H9 (cell line): ENCODE measurements around the gene DLGAP4. TPM values are rescaled to one million over a fixed set of nuclear protein-coding genes. Genes with fewer than 3 reads are reported as not detected.

ENCODE experiments used
- DNase-seq: peaks from one replicate; pipeline ENCODE4 v3.0.0-alpha.2; 2017
- H2AFZ ChIP-seq: one replicate; pipeline ENCODE4 v1.6.1; 2013; ENCODE audit warnings: mild to moderate bottlenecking, low read length, control low read depth, moderate library complexity
- H2AK5ac ChIP-seq: 2 replicates; pipeline ENCODE4 v1.6.1; 2013; ENCODE audit warnings: low read length, control low read depth, mixed read lengths; ENCODE audit not compliant: insufficient read length
- H2BK120ac ChIP-seq: one replicate; pipeline ENCODE4 v1.6.1; 2013; ENCODE audit warnings: low read depth, mild to moderate bottlenecking, low read length, control low read depth, inconsistent platforms; ENCODE audit not compliant: poor library complexity, severe bottlenecking
- H2BK12ac ChIP-seq: 2 replicates; pipeline ENCODE4 v1.6.1; 2013; ENCODE audit warnings: low read length, control low read depth, mixed read lengths, low read depth; ENCODE audit not compliant: insufficient read length
- H2BK15ac ChIP-seq: 2 replicates; pipeline ENCODE4 v1.6.1; 2013; ENCODE audit warnings: low read depth, low read length, control low read depth
- H2BK20ac ChIP-seq: one replicate; pipeline ENCODE4 v1.6.1; 2013; ENCODE audit warnings: low read depth, mild to moderate bottlenecking, low read length, control low read depth, inconsistent platforms; ENCODE audit not compliant: poor library complexity, severe bottlenecking
- H2BK5ac ChIP-seq: 2 replicates; pipeline ENCODE4 v1.6.1; 2013; ENCODE audit warnings: low read length, control low read depth, mixed read lengths; ENCODE audit not compliant: insufficient read length
- H3K14ac ChIP-seq: 2 replicates; pipeline ENCODE4 v1.6.1; 2013; ENCODE audit warnings: low read length, control low read depth; ENCODE audit not compliant: insufficient read depth
- H3K18ac ChIP-seq: 2 replicates; pipeline ENCODE4 v1.6.1; 2013; ENCODE audit warnings: low read depth, mild to moderate bottlenecking, mixed read lengths, low read length, control low read depth; ENCODE audit not compliant: insufficient read length
- H3K23ac ChIP-seq: 2 replicates; pipeline ENCODE4 v1.6.1; 2013; ENCODE audit warnings: low read length, control low read depth, mixed read lengths, low read depth; ENCODE audit not compliant: insufficient read length
- H3K23me2 ChIP-seq: 2 replicates; pipeline ENCODE4 v1.6.1; 2013; ENCODE audit warnings: low read depth, mild to moderate bottlenecking, mixed read lengths, low read length, control low read depth; ENCODE audit not compliant: insufficient read length, poor library complexity, severe bottlenecking
- H3K27ac ChIP-seq: 2 replicates; pipeline ENCODE4 v1.5.1; 2013; ENCODE audit warnings: low read length, control low read depth, mixed read lengths, low read depth; ENCODE audit not compliant: insufficient read length
- H3K27me3 ChIP-seq: 2 replicates; pipeline ENCODE4 v1.6.1; 2013; ENCODE audit warnings: low read length, control low read depth, inconsistent platforms; ENCODE audit not compliant: insufficient read depth
- H3K4ac ChIP-seq: 2 replicates; pipeline ENCODE4 v1.6.1; 2013; ENCODE audit warnings: low read depth, mild to moderate bottlenecking, control low read depth, inconsistent platforms, low read length, moderate library complexity
- H3K4me1 ChIP-seq: 2 replicates; pipeline ENCODE4 v1.6.1; 2013; ENCODE audit warnings: low read length, control low read depth, inconsistent platforms; ENCODE audit not compliant: insufficient read depth
- H3K4me2 ChIP-seq: 2 replicates; pipeline ENCODE4 v1.6.1; 2013; ENCODE audit warnings: low read length, control low read depth, mixed read lengths; ENCODE audit not compliant: insufficient read length, insufficient read depth
- H3K56ac ChIP-seq: 2 replicates; pipeline ENCODE4 v1.6.1; 2013; ENCODE audit warnings: low read depth, mild to moderate bottlenecking, mixed read lengths, low read length, control low read depth; ENCODE audit not compliant: insufficient read length
- H3K79me1 ChIP-seq: 2 replicates; pipeline ENCODE4 v1.6.1; 2013; ENCODE audit warnings: low read depth, mild to moderate bottlenecking, moderate library complexity, low read length, control low read depth, inconsistent platforms; ENCODE audit not compliant: insufficient read depth, poor library complexity, severe bottlenecking
- H3K79me2 ChIP-seq: 2 replicates; pipeline ENCODE4 v1.6.1; 2013; ENCODE audit warnings: low read length, control low read depth, inconsistent platforms; ENCODE audit not compliant: insufficient read depth
- H3K9ac ChIP-seq: 2 replicates; pipeline ENCODE4 v1.6.1; 2013; ENCODE audit warnings: low read length, control low read depth, mixed read lengths; ENCODE audit not compliant: insufficient read length; ENCODE audit errors: extremely low read depth
- H3K9me3 ChIP-seq: one replicate; pipeline ENCODE4 v1.6.1; 2013; ENCODE audit warnings: low read depth, low read length, inconsistent platforms; ENCODE audit not compliant: control insufficient read depth
- H3T11ph ChIP-seq: one replicate; pipeline ENCODE4 v1.6.1; 2013; ENCODE audit warnings: mild to moderate bottlenecking, low read length, control low read depth, inconsistent platforms
- H4K20me1 ChIP-seq: one replicate; pipeline ENCODE4 v1.6.1; 2013; ENCODE audit not compliant: control insufficient read depth, insufficient read length, insufficient read depth
- H4K5ac ChIP-seq: 2 replicates; pipeline ENCODE4 v1.6.1; 2013; ENCODE audit warnings: low read depth, mild to moderate bottlenecking, mixed read lengths, low read length, control low read depth; ENCODE audit not compliant: insufficient read length
- H4K8ac ChIP-seq: replicated peaks from 2 replicates; pipeline ENCODE4 v1.6.1; 2013; ENCODE audit warnings: low read length, control low read depth, mixed read lengths, low read depth; ENCODE audit not compliant: insufficient read length
- H4K91ac ChIP-seq: 2 replicates; pipeline ENCODE4 v1.6.1; 2013; ENCODE audit warnings: low read depth, mild to moderate bottlenecking, moderate library complexity, mixed read lengths, low read length, control low read depth; ENCODE audit not compliant: insufficient read length
- H3K27ac Mint-ChIP-seq, 3 experiments: 2 replicates in 2 of 3; 3 replicates in 1 of 3; pipeline ENCODE4 v1.8.0; 2020 to 2021; ENCODE audit warnings: mixed read lengths in 3 of 3, mild to moderate bottlenecking in 1 of 3, moderate library complexity in 1 of 3
- H3K27me3 Mint-ChIP-seq: 2 replicates; pipeline ENCODE4 v1.8.0; 2021; ENCODE audit warnings: low read depth, mild to moderate bottlenecking, moderate library complexity, mixed read lengths
- H3K36me3 Mint-ChIP-seq, 3 experiments: 2 replicates in 2 of 3; 3 replicates in 1 of 3; pipeline ENCODE4 v1.8.0; 2020 to 2021; ENCODE audit warnings: low read depth in 3 of 3, mixed read lengths in 3 of 3; ENCODE audit not compliant: insufficient read depth in 1 of 3
- H3K4me1 Mint-ChIP-seq, 2 experiments: 2 replicates each; pipeline ENCODE4 v1.8.0; 2020; ENCODE audit warnings: mixed read lengths in 2 of 2
- H3K4me3 Mint-ChIP-seq, 2 experiments: 2 replicates in 1 of 2; 3 replicates in 1 of 2; pipeline ENCODE4 v1.8.0; 2020 to 2021; ENCODE audit warnings: mild to moderate bottlenecking in 2 of 2, mixed read lengths in 2 of 2, moderate library complexity in 1 of 2
- H3K9me3 Mint-ChIP-seq, 2 experiments: 2 replicates in 1 of 2; 3 replicates in 1 of 2; pipeline ENCODE4 v1.8.0; 2020; ENCODE audit warnings: mild to moderate bottlenecking in 2 of 2, mixed read lengths in 2 of 2, moderate library complexity in 1 of 2
- CTCF ChIP-seq: fragments of 200-600 bp; sonication (generic); conservative IDR thresholded peaks from 3 replicates; pipeline ENCODE4 v1.8.0; 2021; ENCODE audit warnings: antibody characterized with exemption, mild to moderate bottlenecking
- WGBS: extraction: QIAGEN DNeasy Blood & Tissue Kit; methylation state at CpG from one replicate; pipeline ENCODE4 v1.1.7; 2013; ENCODE audit warnings: missing lambda C conversion rate, low lambda C conversion rate, mixed read lengths; ENCODE audit not compliant: insufficient read length; ENCODE audit errors: extremely low coverage; 5-methylcytosine and 5-hydroxymethylcytosine counted together
- total RNA-seq: library from RNA; stranded (reverse); gene quantifications from 2 replicates; pipeline ENCODE4 v1.2.1, GENCODE V29; 2021

The DLGAP4 gene
- total RNA-seq, 1 experiment from 2014 or later: 48.0 TPM

DNA sequence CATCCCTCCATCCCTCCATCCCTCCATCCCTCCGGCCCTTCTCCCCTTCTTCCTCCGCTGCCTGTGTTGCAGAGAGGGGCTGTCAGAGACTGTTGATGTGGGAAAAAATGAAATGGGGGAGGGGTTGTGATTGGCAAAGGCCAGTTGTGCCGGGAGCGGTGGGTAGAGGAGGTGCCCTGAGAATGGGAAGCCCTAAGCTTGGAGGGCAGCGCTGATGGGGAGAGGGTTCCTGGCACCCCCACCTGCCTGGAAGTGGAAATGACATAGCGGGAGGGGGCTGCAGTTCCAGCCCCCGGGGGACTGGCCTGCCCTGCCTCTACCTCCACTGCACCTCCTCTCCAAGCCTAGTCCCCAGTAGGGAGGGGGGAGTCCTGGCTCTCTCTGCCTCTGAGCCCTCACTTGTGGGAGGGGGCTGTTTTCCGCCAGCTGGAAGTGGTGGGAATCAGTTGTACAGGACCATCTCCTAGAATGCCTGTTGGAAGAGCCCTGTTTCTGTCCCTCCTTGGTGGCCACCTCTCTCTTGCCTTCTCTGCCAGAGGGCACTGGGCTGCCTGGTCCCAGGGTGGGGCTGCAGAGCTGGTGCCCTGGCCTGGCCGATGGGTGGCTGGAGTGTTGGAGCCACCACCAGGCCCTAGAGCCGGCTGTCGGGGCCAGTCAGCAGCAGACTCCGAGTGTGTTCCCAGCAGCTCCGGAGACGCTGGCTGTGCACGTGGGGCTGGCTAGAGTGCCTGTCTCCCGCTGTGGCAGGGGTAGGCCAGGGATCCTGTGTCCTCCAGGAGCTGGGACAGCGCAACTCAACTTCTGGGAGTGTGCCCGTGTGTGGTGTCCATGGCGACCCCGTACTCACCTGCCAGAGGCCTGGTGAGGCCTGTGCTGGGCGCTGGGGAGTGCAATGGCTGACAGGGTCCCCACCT, 1.5 kb downstream of the DLGAP4 start:
- Histone ChIP-seq H3K56ac (no peak overlapping the region), H3K4me1 (no peaks in the 10 kb centered on the region), H3K23ac (no peak overlapping the region), H4K91ac (no peak overlapping the region), H3K79me1 (no peaks in the 10 kb centered on the region), H2BK12ac (no peak overlapping the region), H3K9ac (no peak overlapping the region), H3K4ac (no peak overlapping the region), H2AFZ (no peak overlapping the region), H3K23me2 (peaks cover 11% of the 10 kb centered on the region), H2BK20ac (no peak overlapping the region), H3K18ac (no peak overlapping the region), H2BK15ac (no peak overlapping the region), H3K4me2 (peak overlapping the region; percentile 82), H2BK5ac (no peak overlapping the region), H3K14ac (no peak overlapping the region; the same call in 1 of the 2 replicates), H3K79me2 (no peaks in the 10 kb centered on the region), H4K5ac (no peak overlapping the region), H3K27me3 (peaks cover 5% of the 10 kb centered on the region; the same call in 1 of the 2 replicates), H4K8ac (no peak overlapping the region), H2AK5ac (no peak overlapping the region), H4K20me1 (peaks cover 3% of the 10 kb centered on the region), H3T11ph (no peak overlapping the region), H3K9me3 (no peaks in the 10 kb centered on the region), H3K27ac (no peak overlapping the region), H2BK120ac (no peak overlapping the region)
- TF ChIP-seq CTCF: no peak
- Mint-ChIP-seq H3K9me3 (no peaks in the 10 kb centered on the region), H3K27me3 (peaks cover 85% of the 10 kb centered on the region), H3K36me3 (no peaks in the 10 kb centered on the region), H3K4me1 (peaks cover 9 to 28% of the 10 kb centered on the region in 2 experiments), H3K4me3 (peak overlapping the region; percentile 58 to 87), H3K27ac (peak overlapping the region in 1 of 3 experiments; percentile 68; a peak in 1 of 7 replicates)
- DNase-seq: no peak
- WGBS: no CpG with 5 or more reads among the region's 21 CpGs
